H9 (cell line): ENCODE results near the gene SLC7A11. TPM values are rescaled to one million over a fixed set of nuclear protein-coding genes. Genes with fewer than 3 reads are reported as not detected.

Source experiments
- DNase-seq: peaks from one replicate; pipeline ENCODE4 v3.0.0-alpha.2; 2017
- H2AFZ ChIP-seq: one replicate; pipeline ENCODE4 v1.6.1; 2013; ENCODE audit warnings: mild to moderate bottlenecking, low read length, control low read depth, moderate library complexity
- H2AK5ac ChIP-seq: 2 replicates; pipeline ENCODE4 v1.6.1; 2013; ENCODE audit warnings: low read length, control low read depth, mixed read lengths; ENCODE audit not compliant: insufficient read length
- H2BK120ac ChIP-seq: one replicate; pipeline ENCODE4 v1.6.1; 2013; ENCODE audit warnings: low read depth, mild to moderate bottlenecking, low read length, control low read depth, inconsistent platforms; ENCODE audit not compliant: poor library complexity, severe bottlenecking
- H2BK12ac ChIP-seq: 2 replicates; pipeline ENCODE4 v1.6.1; 2013; ENCODE audit warnings: low read length, control low read depth, mixed read lengths, low read depth; ENCODE audit not compliant: insufficient read length
- H2BK15ac ChIP-seq: 2 replicates; pipeline ENCODE4 v1.6.1; 2013; ENCODE audit warnings: low read depth, low read length, control low read depth
- H2BK20ac ChIP-seq: one replicate; pipeline ENCODE4 v1.6.1; 2013; ENCODE audit warnings: low read depth, mild to moderate bottlenecking, low read length, control low read depth, inconsistent platforms; ENCODE audit not compliant: poor library complexity, severe bottlenecking
- H2BK5ac ChIP-seq: 2 replicates; pipeline ENCODE4 v1.6.1; 2013; ENCODE audit warnings: low read length, control low read depth, mixed read lengths; ENCODE audit not compliant: insufficient read length
- H3K14ac ChIP-seq: 2 replicates; pipeline ENCODE4 v1.6.1; 2013; ENCODE audit warnings: low read length, control low read depth; ENCODE audit not compliant: insufficient read depth
- H3K18ac ChIP-seq: 2 replicates; pipeline ENCODE4 v1.6.1; 2013; ENCODE audit warnings: low read depth, mild to moderate bottlenecking, mixed read lengths, low read length, control low read depth; ENCODE audit not compliant: insufficient read length
- H3K23ac ChIP-seq: 2 replicates; pipeline ENCODE4 v1.6.1; 2013; ENCODE audit warnings: low read length, control low read depth, mixed read lengths, low read depth; ENCODE audit not compliant: insufficient read length
- H3K23me2 ChIP-seq: 2 replicates; pipeline ENCODE4 v1.6.1; 2013; ENCODE audit warnings: low read depth, mild to moderate bottlenecking, mixed read lengths, low read length, control low read depth; ENCODE audit not compliant: insufficient read length, poor library complexity, severe bottlenecking
- H3K27ac ChIP-seq: 2 replicates; pipeline ENCODE4 v1.5.1; 2013; ENCODE audit warnings: low read length, control low read depth, mixed read lengths, low read depth; ENCODE audit not compliant: insufficient read length
- H3K27me3 ChIP-seq: 2 replicates; pipeline ENCODE4 v1.6.1; 2013; ENCODE audit warnings: low read length, control low read depth, inconsistent platforms; ENCODE audit not compliant: insufficient read depth
- H3K4ac ChIP-seq: 2 replicates; pipeline ENCODE4 v1.6.1; 2013; ENCODE audit warnings: low read depth, mild to moderate bottlenecking, control low read depth, inconsistent platforms, low read length, moderate library complexity
- H3K4me1 ChIP-seq: 2 replicates; pipeline ENCODE4 v1.6.1; 2013; ENCODE audit warnings: low read length, control low read depth, inconsistent platforms; ENCODE audit not compliant: insufficient read depth
- H3K4me2 ChIP-seq: 2 replicates; pipeline ENCODE4 v1.6.1; 2013; ENCODE audit warnings: low read length, control low read depth, mixed read lengths; ENCODE audit not compliant: insufficient read length, insufficient read depth
- H3K56ac ChIP-seq: 2 replicates; pipeline ENCODE4 v1.6.1; 2013; ENCODE audit warnings: low read depth, mild to moderate bottlenecking, mixed read lengths, low read length, control low read depth; ENCODE audit not compliant: insufficient read length
- H3K79me1 ChIP-seq: 2 replicates; pipeline ENCODE4 v1.6.1; 2013; ENCODE audit warnings: low read depth, mild to moderate bottlenecking, moderate library complexity, low read length, control low read depth, inconsistent platforms; ENCODE audit not compliant: insufficient read depth, poor library complexity, severe bottlenecking
- H3K79me2 ChIP-seq: 2 replicates; pipeline ENCODE4 v1.6.1; 2013; ENCODE audit warnings: low read length, control low read depth, inconsistent platforms; ENCODE audit not compliant: insufficient read depth
- H3K9ac ChIP-seq: 2 replicates; pipeline ENCODE4 v1.6.1; 2013; ENCODE audit warnings: low read length, control low read depth, mixed read lengths; ENCODE audit not compliant: insufficient read length; ENCODE audit errors: extremely low read depth
- H3K9me3 ChIP-seq: one replicate; pipeline ENCODE4 v1.6.1; 2013; ENCODE audit warnings: low read depth, low read length, inconsistent platforms; ENCODE audit not compliant: control insufficient read depth
- H3T11ph ChIP-seq: one replicate; pipeline ENCODE4 v1.6.1; 2013; ENCODE audit warnings: mild to moderate bottlenecking, low read length, control low read depth, inconsistent platforms
- H4K20me1 ChIP-seq: one replicate; pipeline ENCODE4 v1.6.1; 2013; ENCODE audit not compliant: control insufficient read depth, insufficient read length, insufficient read depth
- H4K5ac ChIP-seq: 2 replicates; pipeline ENCODE4 v1.6.1; 2013; ENCODE audit warnings: low read depth, mild to moderate bottlenecking, mixed read lengths, low read length, control low read depth; ENCODE audit not compliant: insufficient read length
- H4K8ac ChIP-seq: replicated peaks from 2 replicates; pipeline ENCODE4 v1.6.1; 2013; ENCODE audit warnings: low read length, control low read depth, mixed read lengths, low read depth; ENCODE audit not compliant: insufficient read length
- H4K91ac ChIP-seq: 2 replicates; pipeline ENCODE4 v1.6.1; 2013; ENCODE audit warnings: low read depth, mild to moderate bottlenecking, moderate library complexity, mixed read lengths, low read length, control low read depth; ENCODE audit not compliant: insufficient read length
- H3K27ac Mint-ChIP-seq, 3 experiments: 2 replicates in 2 of 3; 3 replicates in 1 of 3; pipeline ENCODE4 v1.8.0; 2020 to 2021; ENCODE audit warnings: mixed read lengths in 3 of 3, mild to moderate bottlenecking in 1 of 3, moderate library complexity in 1 of 3
- H3K27me3 Mint-ChIP-seq: 2 replicates; pipeline ENCODE4 v1.8.0; 2021; ENCODE audit warnings: low read depth, mild to moderate bottlenecking, moderate library complexity, mixed read lengths
- H3K36me3 Mint-ChIP-seq, 3 experiments: 2 replicates in 2 of 3; 3 replicates in 1 of 3; pipeline ENCODE4 v1.8.0; 2020 to 2021; ENCODE audit warnings: low read depth in 3 of 3, mixed read lengths in 3 of 3; ENCODE audit not compliant: insufficient read depth in 1 of 3
- H3K4me1 Mint-ChIP-seq, 2 experiments: 2 replicates each; pipeline ENCODE4 v1.8.0; 2020; ENCODE audit warnings: mixed read lengths in 2 of 2
- H3K4me3 Mint-ChIP-seq, 2 experiments: 2 replicates in 1 of 2; 3 replicates in 1 of 2; pipeline ENCODE4 v1.8.0; 2020 to 2021; ENCODE audit warnings: mild to moderate bottlenecking in 2 of 2, mixed read lengths in 2 of 2, moderate library complexity in 1 of 2
- H3K9me3 Mint-ChIP-seq, 2 experiments: 2 replicates in 1 of 2; 3 replicates in 1 of 2; pipeline ENCODE4 v1.8.0; 2020; ENCODE audit warnings: mild to moderate bottlenecking in 2 of 2, mixed read lengths in 2 of 2, moderate library complexity in 1 of 2
- CTCF ChIP-seq: fragments of 200-600 bp; sonication (generic); conservative IDR thresholded peaks from 3 replicates; pipeline ENCODE4 v1.8.0; 2021; ENCODE audit warnings: antibody characterized with exemption, mild to moderate bottlenecking
- WGBS: extraction: QIAGEN DNeasy Blood & Tissue Kit; methylation state at CpG from one replicate; pipeline ENCODE4 v1.1.7; 2013; ENCODE audit warnings: missing lambda C conversion rate, low lambda C conversion rate, mixed read lengths; ENCODE audit not compliant: insufficient read length; ENCODE audit errors: extremely low coverage; 5-methylcytosine and 5-hydroxymethylcytosine counted together
- total RNA-seq: library from RNA; stranded (reverse); gene quantifications from 2 replicates; pipeline ENCODE4 v1.2.1, GENCODE V29; 2021

SLC7A11 gene
- total RNA-seq, 1 experiment from 2014 or later: 19.8 TPM

- no peak overlapping the region for H3K4me3 Mint-ChIP-seq
- Histone ChIP-seq H3K18ac (no peak overlapping the region), H4K91ac (no peak overlapping the region), H3K4me2 (no peak overlapping the region), H3K9ac (no peak overlapping the region), H3K27me3 (no peaks in the 10 kb centered on the region), H2BK15ac (no peak overlapping the region), H4K5ac (no peak overlapping the region), H2AK5ac (no peak overlapping the region), H2BK5ac (no peak overlapping the region), H3K79me1 (no peaks in the 10 kb centered on the region), H2BK12ac (no peak overlapping the region), H3K79me2 (no peaks in the 10 kb centered on the region), H3K4ac (no peak overlapping the region), H3K56ac (no peak overlapping the region), H3K23ac (no peak overlapping the region), H3K14ac (no peak overlapping the region), H4K20me1 (no peaks in the 10 kb centered on the region), H3K4me1 (no peaks in the 10 kb centered on the region), H3K9me3 (no peaks in the 10 kb centered on the region), H2BK20ac (no peak overlapping the region), H3K27ac (no peak overlapping the region), H2BK120ac (no peak overlapping the region), H3T11ph (no peak overlapping the region), H2AFZ (no peak overlapping the region), H3K23me2 (no peaks in the 10 kb centered on the region), H4K8ac (no peak overlapping the region)
- H3K9me3 Mint-ChIP-seq: no peaks in the 10 kb centered on the region
- DNase-seq: no peak
- H3K36me3 Mint-ChIP-seq: peaks cover 6 to 21% (median 19%) of the 10 kb centered on the region in 3 experiments; a peak in 6 of 7 replicates
- WGBS: no CpG with 5 or more reads among the region's 2 CpGs
- no peak overlapping the region; a peak in 1 of 7 replicates for H3K27ac Mint-ChIP-seq
- peaks cover 39 to 43% of the 10 kb centered on the region in 2 experiments for H3K4me1 Mint-ChIP-seq
- no peaks in the 10 kb centered on the region for H3K27me3 Mint-ChIP-seq
- TF ChIP-seq CTCF: no peak
These were observed 13.0 kb downstream of the SLC7A11 start for GRCh38 chr4:138229160-138229559.
